Naive thymus-derived CD8-positive, alpha-beta T cell (primary cell): ENCODE results near the gene KCTD14. TPM values are rescaled to one million over a fixed set of nuclear protein-coding genes. Genes with fewer than 3 reads are reported as not detected.
A peak's percentile ranks its signal among the peaks of the same experiment; 100 is the strongest.
"Not testable (repeated sequence)": the region's sequence is repeated elsewhere in the genome, so short reads cannot be mapped to it uniquely, and the experiment has no call there.

Experiments used
- ATAC-seq, 2 donors: fragments of 150-1000 bp; cut with Tn5 transposase in 1 of 2; sonication (Bioruptor Pico), chemical (Tn5 transposase) in 1 of 2; 1 replicate in 1 of 2; 2 replicates in 1 of 2; pipeline ENCODE4 v1.10.0; 2021; ENCODE audit warnings: mild to moderate bottlenecking in 2 of 2, moderate library complexity in 2 of 2
- POLR2A ChIA-PET: fragments of 350-600 bp; sonication (Branson Sonifier 250); formaldehyde crosslinking; loops from one replicate; lab custom pipeline; 2021; ENCODE audit warnings: antibody characterized with exemption; lab: Charles Lee
- DNase-seq, 10 donors: peaks; one replicate each; pipeline versions ENCODE4 v3.0.0 to v3.0.0-alpha.2; 2020 to 2022
- H3K27ac Mint-ChIP-seq, 10 donors: one replicate each; pipeline ENCODE4 v1.8.0; 2020 to 2022; ENCODE audit warnings: mild to moderate bottlenecking in 10 of 10, mixed read lengths in 10 of 10, moderate library complexity in 4 of 10, inconsistent platforms in 1 of 10
- H3K27me3 Mint-ChIP-seq, 5 donors: one replicate each; pipeline ENCODE4 v1.8.0; 2021 to 2022; ENCODE audit warnings: mixed read lengths in 5 of 5
- H3K36me3 Mint-ChIP-seq, 3 donors: one replicate each; pipeline ENCODE4 v1.8.0; 2020 to 2022; ENCODE audit warnings: mixed read lengths in 3 of 3, mild to moderate bottlenecking in 2 of 3, inconsistent platforms in 1 of 3
- H3K4me1 Mint-ChIP-seq, 4 donors: one replicate each; pipeline ENCODE4 v1.8.0; 2021 to 2022; ENCODE audit warnings: mixed read lengths in 4 of 4
- H3K4me3 Mint-ChIP-seq, 10 donors: one replicate each; pipeline ENCODE4 v1.8.0; 2020 to 2022; ENCODE audit warnings: mild to moderate bottlenecking in 10 of 10, mixed read lengths in 10 of 10, moderate library complexity in 6 of 10, inconsistent platforms in 1 of 10
- H3K9me3 Mint-ChIP-seq, 9 donors: one replicate each; pipeline ENCODE4 v1.8.0; 2020 to 2022; ENCODE audit warnings: mixed read lengths in 9 of 9, mild to moderate bottlenecking in 3 of 9, inconsistent platforms in 1 of 9, moderate library complexity in 1 of 9
- polyA plus RNA-seq, 3 donors: library from polyadenylated mRNA; unstranded; fragments of 300-500 nt; fragmentation: Illumina TruSeq; gene quantifications; one replicate each; pipeline ENCODE4 v1.2.3, GENCODE V29; 2021
- total RNA-seq, 8 experiments: library from RNA in 2 of 8; stranded (reverse) in 2 of 8; gene quantifications; one replicate each; pipeline ENCODE4 v1.2.3 and lab custom pipeline; 2021 to 2026

The KCTD14 gene
- total and polyA plus RNA-seq, 5 experiments from 2014 or later = 0.13 to 0.36 (median 0.33) TPM; not detected in 2

GRCh38 chr11:78044706-78045105 lies 21.6 kb upstream of the KCTD14 start:
- no peaks in the 10 kb centered on the region for H3K9me3 Mint-ChIP-seq

GRCh38 chr11:78041843-78042440 lies 18.9 kb upstream of the KCTD14 start:
- Mint-ChIP-seq H3K4me1 (peaks cover 15 to 23% (median 20%) of the 10 kb centered on the region in 4 donors), H3K27ac (peak overlapping the region in 2 of 10 donors; percentile 72 to 74), H3K4me3 (peak overlapping the region in 1 of 10 donors; percentile 52), H3K27me3 (peaks cover 0 to 3% (median 0%) of the 10 kb centered on the region in 5 donors), H3K36me3 (no peaks in the 10 kb centered on the region), H3K9me3 (no peaks in the 10 kb centered on the region)
- no peak for ATAC-seq
- POLR2A ChIA-PET = interaction anchor here (0.8 kb wide), 1 partner anchor 47 kb away, joined by 3 read pairs; the partner anchor contains the start of gene INTS4
- DNase-seq = no peak

More at GRCh38 chr11:78044706-78045105, 21.6 kb upstream of the KCTD14 start:
- peaks cover 0 to 3% (median 0%) of the 10 kb centered on the region in 5 donors for H3K27me3 Mint-ChIP-seq
- H3K27ac Mint-ChIP-seq = peak overlapping the region in 1 of 10 donors; percentile 19
- H3K36me3 Mint-ChIP-seq = no peaks in the 10 kb centered on the region
- POLR2A ChIA-PET = interaction anchor here (2.4 kb wide), 1 partner anchor 50 kb away, joined by 9 read pairs; the partner anchor contains the start of gene INTS4
- ATAC-seq = no peak
- DNase-seq = no peak
- no peak overlapping the region for H3K4me3 Mint-ChIP-seq
- peaks cover 14 to 20% (median 18%) of the 10 kb centered on the region in 4 donors for H3K4me1 Mint-ChIP-seq

GRCh38 chr11:78041380-78041719 lies 18.3 kb upstream of the KCTD14 start:
- ATAC-seq, H3K9me3 Mint-ChIP-seq, H3K36me3 Mint-ChIP-seq, H3K27me3 Mint-ChIP-seq, DNase-seq: not testable (repeated sequence)
- Mint-ChIP-seq H3K27ac (peak overlapping the region in 2 of 10 donors; percentile 72 to 74), H3K4me1 (peaks cover 15 to 22% (median 20%) of the 10 kb centered on the region in 4 donors), H3K4me3 (peak overlapping the region in 1 of 10 donors; percentile 52)
- POLR2A ChIA-PET = interaction anchor here (0.8 kb wide), 1 partner anchor 46 kb away, joined by 3 read pairs; the partner anchor contains the start of gene INTS4

- Mint-ChIP-seq H3K4me1 (peaks cover 11 to 17% (median 16%) of the 10 kb centered on the region in 4 donors), H3K4me3 (peak overlapping the region in 1 of 10 donors; percentile 48), H3K27me3 (peaks cover 0 to 3% (median 0%) of the 10 kb centered on the region in 5 donors), H3K9me3 (no peaks in the 10 kb centered on the region), H3K36me3 (no peaks in the 10 kb centered on the region), H3K27ac (peak overlapping the region in 1 of 10 donors; percentile 92)
- POLR2A ChIA-PET = interaction anchor here (0.6 kb wide), 1 partner anchor 76 kb away, joined by 3 read pairs; no protein-coding TSS in a partner anchor
- no peak for DNase-seq
- no peak for ATAC-seq
Measured at GRCh38 chr11:78040691-78041379, 17.8 kb upstream of the KCTD14 start.

GRCh38 chr11:78039919-78040671 lies 17.0 kb upstream of the KCTD14 start:
- peak overlapping the region; percentile 29 to 64 (median 50) for H3K4me3 Mint-ChIP-seq
- no peaks in the 10 kb centered on the region for H3K9me3 Mint-ChIP-seq
- peaks cover 0 to 3% (median 0%) of the 10 kb centered on the region in 5 donors for H3K27me3 Mint-ChIP-seq
- POLR2A ChIA-PET = interaction anchor here (0.6 kb wide), 1 partner anchor 75 kb away, joined by 3 read pairs; no protein-coding TSS in a partner anchor
- peaks cover 11 to 13% (median 12%) of the 10 kb centered on the region in 4 donors for H3K4me1 Mint-ChIP-seq
- DNase-seq (no peak), ATAC-seq (no peak)
- no peaks in the 10 kb centered on the region for H3K36me3 Mint-ChIP-seq
- peak overlapping the region in 9 of 10 donors; percentile 9 to 92 (median 67) for H3K27ac Mint-ChIP-seq

GRCh38 chr11:78039391-78039918 lies 16.4 kb upstream of the KCTD14 start:
- POLR2A ChIA-PET = no interaction called here
- peak overlapping the region in 6 of 10 donors; percentile 2 to 64 (median 38) for H3K4me3 Mint-ChIP-seq

GRCh38 chr11:78038697-78039313 lies 15.7 kb upstream of the KCTD14 start:
- Mint-ChIP-seq H3K27ac (peak overlapping the region in 1 of 10 donors; percentile 41), H3K4me3 (no peak overlapping the region), H3K9me3 (no peaks in the 10 kb centered on the region), H3K27me3 (peaks cover 0 to 3% (median 0%) of the 10 kb centered on the region in 5 donors), H3K4me1 (peaks cover 11 to 13% (median 12%) of the 10 kb centered on the region in 4 donors), H3K36me3 (no peaks in the 10 kb centered on the region)
- ATAC-seq (no peak), DNase-seq (no peak)
- POLR2A ChIA-PET = no interaction called here

More at GRCh38 chr11:78039391-78039918, 16.4 kb upstream of the KCTD14 start:
- ATAC-seq = no peak
- Mint-ChIP-seq H3K27me3 (peaks cover 0 to 3% (median 0%) of the 10 kb centered on the region in 5 donors), H3K27ac (peak overlapping the region in 7 of 10 donors; percentile 22 to 92 (median 74)), H3K4me1 (peaks cover 11 to 13% (median 12%) of the 10 kb centered on the region in 4 donors), H3K36me3 (no peaks in the 10 kb centered on the region), H3K9me3 (no peaks in the 10 kb centered on the region)
- DNase-seq = no peak

GRCh38 chr11:78037825-78038620 lies 14.9 kb upstream of the KCTD14 start:
- Mint-ChIP-seq H3K4me3 (no peak overlapping the region), H3K27ac (peak overlapping the region in 1 of 10 donors; percentile 66), H3K27me3 (peaks cover 0 to 3% (median 0%) of the 10 kb centered on the region in 5 donors), H3K4me1 (peaks cover 11 to 13% (median 12%) of the 10 kb centered on the region in 4 donors), H3K36me3 (no peaks in the 10 kb centered on the region), H3K9me3 (no peaks in the 10 kb centered on the region)
- POLR2A ChIA-PET = no interaction called here
- DNase-seq (no peak), ATAC-seq (no peak)

GRCh38 chr11:78037056-78037455 lies 14.0 kb upstream of the KCTD14 start:
- no peaks in the 10 kb centered on the region for H3K9me3 Mint-ChIP-seq
- H3K27ac Mint-ChIP-seq = no peak overlapping the region
- H3K27me3 Mint-ChIP-seq = peaks cover 0 to 3% (median 0%) of the 10 kb centered on the region in 5 donors
- peaks cover 11 to 13% (median 12%) of the 10 kb centered on the region in 4 donors for H3K4me1 Mint-ChIP-seq
- ATAC-seq = no peak
- no peak overlapping the region for H3K4me3 Mint-ChIP-seq
- POLR2A ChIA-PET = no interaction called here
- H3K36me3 Mint-ChIP-seq = no peaks in the 10 kb centered on the region
- DNase-seq = no peak

- Mint-ChIP-seq H3K4me3 (no peak overlapping the region), H3K27me3 (no peaks in the 10 kb centered on the region), H3K4me1 (peaks cover 8 to 12% (median 10%) of the 10 kb centered on the region in 4 donors), H3K36me3 (no peaks in the 10 kb centered on the region), H3K27ac (no peak overlapping the region), H3K9me3 (no peaks in the 10 kb centered on the region)
- ATAC-seq (no peak), DNase-seq (no peak)
- POLR2A ChIA-PET = interaction anchor here (0.7 to 0.8 kb wide), 2 partner anchors 12 to 467 kb away, joined by 3 to 5 read pairs; no protein-coding TSS in a partner anchor
Measured at GRCh38 chr11:78036313-78036712, 13.2 kb upstream of the KCTD14 start.

- Mint-ChIP-seq H3K4me3 (no peak overlapping the region), H3K36me3 (no peaks in the 10 kb centered on the region), H3K27me3 (no peaks in the 10 kb centered on the region), H3K27ac (peak overlapping the region in 1 of 10 donors; percentile 1), H3K9me3 (no peaks in the 10 kb centered on the region), H3K4me1 (peaks cover under 1 to 2% (median 2%) of the 10 kb centered on the region in 4 donors)
- POLR2A ChIA-PET = no interaction called here
- ATAC-seq (no peak), DNase-seq (no peak)
Measured at GRCh38 chr11:78034623-78035022, 11.5 kb upstream of the KCTD14 start.
